Mucosa of gallbladder (tissue), 1 donor: ENCODE results near the gene UTP11. TPM values are rescaled to one million over a fixed set of nuclear protein-coding genes. Genes with fewer than 3 reads are reported as not detected.

Source experiments
- DNase-seq: peaks from one replicate; pipeline ENCODE4 v3.0.0-alpha.2; 2020; ENCODE audit warnings: low spot score
- total RNA-seq: library from RNA; stranded (reverse); gene quantifications from one replicate; pipeline ENCODE4 v1.2.1, GENCODE V29; 2021
- donor health status: DM: no; HTN: no; CAD: no.

Gene UTP11
- total RNA-seq, 1 donor from 2014 or later, result 17.7 TPM

DNA sequence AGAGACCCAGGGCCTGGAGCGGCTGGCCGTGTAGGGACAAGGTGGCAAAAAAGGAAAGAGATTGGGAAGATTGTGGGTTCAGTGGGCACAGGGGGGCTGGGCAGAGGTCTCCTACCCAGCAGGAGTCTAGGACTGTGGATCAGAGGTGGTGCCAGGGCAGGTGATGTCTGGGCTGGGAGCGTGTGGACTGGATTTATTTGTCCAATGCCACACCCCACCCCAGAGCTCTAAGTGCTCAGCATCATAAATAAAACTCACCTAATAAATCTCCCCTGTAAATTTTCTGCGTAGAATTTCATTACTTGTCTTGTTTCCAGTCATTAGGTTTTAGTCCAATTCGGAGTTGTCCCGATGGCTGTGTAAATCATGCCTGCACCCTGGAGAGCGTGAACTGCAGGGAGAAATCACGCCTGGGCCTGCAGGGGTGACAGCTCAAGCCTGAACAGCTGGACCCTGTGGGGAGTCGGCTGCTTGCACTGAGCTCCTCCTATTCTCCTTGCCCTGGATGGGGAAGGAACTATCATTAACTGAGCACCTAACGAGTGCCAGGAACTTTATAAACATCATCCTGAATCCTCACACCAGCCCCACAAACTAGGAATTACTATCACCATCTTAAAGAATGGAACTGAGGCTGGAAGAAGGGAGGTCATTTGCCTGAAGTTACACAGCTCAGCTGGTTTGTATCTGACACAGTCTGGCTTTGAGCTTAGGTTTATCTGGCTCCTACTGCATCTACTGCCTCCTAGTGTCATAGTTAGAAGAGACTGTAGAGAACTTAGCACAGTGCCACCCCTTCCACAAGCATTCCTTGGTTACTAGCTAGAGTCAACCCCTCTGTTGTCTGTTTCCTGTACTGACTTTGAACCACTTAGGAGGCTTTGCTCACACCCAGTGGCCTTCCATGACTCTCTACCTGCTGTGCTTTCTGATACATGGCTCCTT lies 59.0 kb downstream of the UTP11 start:
- DNase-seq, result no peak

- DNase-seq, result no peak
Observed at GRCh38 chr1:38072858-38073257, 60.3 kb downstream of the UTP11 start.

- no peak for DNase-seq
Observed at GRCh38 chr1:38073534-38074301, 61.2 kb downstream of the UTP11 start.

- DNase-seq, result no peak
Observed at GRCh38 chr1:38074302-38074677, 61.8 kb downstream of the UTP11 start.

Other genes starting within 250 kb of the UTP11 start
- 8.5 TPM for gene EPHA10, start 247.6 kb upstream of the UTP11 start, total RNA-seq
- gene MANEAL, start 218.9 kb upstream of the UTP11 start, total RNA-seq, result 6.9 TPM
- gene C1orf122, start 204.9 kb upstream of the UTP11 start, total RNA-seq, result 69.6 TPM
- 11.5 TPM for gene YRDC, start 204.5 kb upstream of the UTP11 start, total RNA-seq
- 18.6 TPM for gene MTF1, start 153.1 kb upstream of the UTP11 start, total RNA-seq
- 25.8 TPM for gene INPP5B, start 65.7 kb upstream of the UTP11 start, total RNA-seq
- 39.0 TPM for gene SF3A3, start 22.7 kb upstream of the UTP11 start, total RNA-seq
- 11.2 TPM for gene FHL3, start 7.2 kb upstream of the UTP11 start, total RNA-seq
- 0.09 TPM for gene POU3F1, start 34.1 kb downstream of the UTP11 start, total RNA-seq